Amygdala (tissue), 56 donors: ENCODE results near the gene SNAPC2.

Source experiments
- DNase-seq, 56 donors: peaks; one replicate each; lab custom pipeline; 2025; lab: John Stamatoyannopoulos, UW

Gene SNAPC2, protein sequence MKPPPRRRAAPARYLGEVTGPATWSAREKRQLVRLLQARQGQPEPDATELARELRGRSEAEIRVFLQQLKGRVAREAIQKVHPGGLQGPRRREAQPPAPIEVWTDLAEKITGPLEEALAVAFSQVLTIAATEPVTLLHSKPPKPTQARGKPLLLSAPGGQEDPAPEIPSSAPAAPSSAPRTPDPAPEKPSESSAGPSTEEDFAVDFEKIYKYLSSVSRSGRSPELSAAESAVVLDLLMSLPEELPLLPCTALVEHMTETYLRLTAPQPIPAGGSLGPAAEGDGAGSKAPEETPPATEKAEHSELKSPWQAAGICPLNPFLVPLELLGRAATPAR

GRCh38 chr19:7919610-7920518 is at the start of gene SNAPC2:
TSS of gene SNAPC2 (plus strand) at chr19:7920338. CDS start at chr19:7920367, 29 bp downstream.
- peak; percentile 62 to 98 (median 90) for DNase-seq

DNA sequence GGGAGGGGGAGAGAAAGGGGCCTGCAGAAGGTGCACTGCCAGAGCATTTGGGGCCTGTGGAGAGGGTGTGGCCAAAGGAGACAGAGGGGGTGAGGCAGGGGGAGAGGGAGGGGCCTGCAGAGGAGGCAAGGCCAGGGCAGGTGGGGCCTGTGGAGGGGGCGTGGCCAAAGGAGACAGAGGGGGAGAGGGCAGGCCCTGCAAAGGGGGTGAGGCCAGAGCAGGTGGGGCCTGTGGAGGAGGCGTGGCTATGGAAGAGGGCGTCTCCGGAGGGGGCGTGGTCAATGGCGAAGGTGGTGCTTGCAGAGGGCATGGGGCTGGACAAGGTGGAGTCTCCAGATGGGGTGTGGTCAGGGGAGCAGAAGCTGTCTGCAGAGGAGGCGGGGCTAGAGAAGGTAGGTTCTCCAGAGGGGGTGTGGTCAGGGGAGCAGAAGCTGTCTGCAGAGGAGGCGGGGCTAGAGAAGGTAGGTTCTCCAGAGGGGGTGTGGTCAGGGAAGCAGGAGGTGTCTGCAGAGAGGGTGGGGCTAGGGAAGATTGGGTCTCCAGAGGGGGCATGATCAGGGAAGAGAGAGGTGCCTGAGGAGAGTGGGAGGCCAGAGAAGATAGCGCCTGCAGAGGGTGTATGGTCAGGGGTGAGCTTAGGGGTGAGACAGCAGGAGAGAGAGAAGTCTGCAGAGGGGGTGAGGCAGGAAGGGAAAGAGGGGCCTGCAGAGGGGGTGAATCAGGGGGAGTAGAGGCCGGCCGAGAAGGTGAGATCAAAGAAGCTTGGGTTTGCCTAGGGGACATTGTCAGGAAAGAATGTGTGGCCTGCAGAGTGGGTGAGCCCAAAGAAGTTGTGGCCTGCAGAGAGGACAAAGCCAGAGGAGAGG is 49.3 kb upstream of the SNAPC2 start:
- peak in 31 of 56 donors; percentile 15 to 84 (median 40) for DNase-seq

DNA sequence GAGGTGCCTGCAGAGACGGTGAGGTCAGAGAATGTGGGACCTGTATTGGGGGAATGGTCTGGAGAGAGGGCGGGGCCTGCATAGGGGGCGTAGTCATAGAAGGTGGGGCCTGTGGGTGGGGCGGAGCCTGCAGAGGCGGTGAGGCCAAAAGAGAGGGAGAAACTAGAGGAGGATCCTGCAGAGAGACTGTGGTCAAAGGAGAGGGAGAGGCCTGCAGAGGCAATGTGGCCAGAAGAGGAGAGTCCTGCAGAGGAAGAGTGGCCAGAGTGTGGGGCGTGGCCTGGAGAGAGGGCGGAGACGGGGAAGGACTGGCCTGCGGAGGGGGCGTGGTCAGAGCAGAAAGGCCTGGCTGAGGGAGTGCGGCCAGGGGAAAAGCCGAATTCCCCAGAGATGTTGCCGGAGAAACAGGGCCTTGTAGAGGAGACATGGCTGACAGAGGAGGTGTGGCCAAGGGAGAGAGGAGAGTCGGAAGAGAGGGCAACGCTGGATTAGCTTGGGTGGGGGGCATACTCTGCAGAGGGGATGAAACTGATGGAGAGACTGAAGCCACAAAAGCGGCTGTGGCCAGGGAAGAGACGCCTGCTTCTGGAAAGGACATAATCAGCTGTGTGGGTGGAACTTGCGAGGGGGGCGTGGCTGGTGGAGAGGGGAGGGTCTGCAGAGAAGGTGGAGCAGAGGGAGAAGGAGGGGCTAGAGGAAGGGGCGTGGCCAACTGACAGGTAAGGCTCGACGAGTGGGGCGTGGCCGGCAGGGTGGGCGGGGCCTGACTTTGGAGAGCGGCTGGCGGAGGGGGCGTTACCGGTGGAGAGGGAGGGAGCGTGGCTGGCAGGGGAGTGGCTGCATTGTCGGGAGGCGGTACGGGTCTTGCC is 48.5 kb upstream of the SNAPC2 start:
- DNase-seq = peak in 47 of 56 donors; percentile 10 to 88 (median 50)

GRCh38 chr19:7872306-7873204 is 47.6 kb upstream of the SNAPC2 start:
- DNase-seq = no peak

GRCh38 chr19:7873304-7874075 is 46.6 kb upstream of the SNAPC2 start:
- peak in 2 of 56 donors; percentile 23 to 27 for DNase-seq

DNA sequence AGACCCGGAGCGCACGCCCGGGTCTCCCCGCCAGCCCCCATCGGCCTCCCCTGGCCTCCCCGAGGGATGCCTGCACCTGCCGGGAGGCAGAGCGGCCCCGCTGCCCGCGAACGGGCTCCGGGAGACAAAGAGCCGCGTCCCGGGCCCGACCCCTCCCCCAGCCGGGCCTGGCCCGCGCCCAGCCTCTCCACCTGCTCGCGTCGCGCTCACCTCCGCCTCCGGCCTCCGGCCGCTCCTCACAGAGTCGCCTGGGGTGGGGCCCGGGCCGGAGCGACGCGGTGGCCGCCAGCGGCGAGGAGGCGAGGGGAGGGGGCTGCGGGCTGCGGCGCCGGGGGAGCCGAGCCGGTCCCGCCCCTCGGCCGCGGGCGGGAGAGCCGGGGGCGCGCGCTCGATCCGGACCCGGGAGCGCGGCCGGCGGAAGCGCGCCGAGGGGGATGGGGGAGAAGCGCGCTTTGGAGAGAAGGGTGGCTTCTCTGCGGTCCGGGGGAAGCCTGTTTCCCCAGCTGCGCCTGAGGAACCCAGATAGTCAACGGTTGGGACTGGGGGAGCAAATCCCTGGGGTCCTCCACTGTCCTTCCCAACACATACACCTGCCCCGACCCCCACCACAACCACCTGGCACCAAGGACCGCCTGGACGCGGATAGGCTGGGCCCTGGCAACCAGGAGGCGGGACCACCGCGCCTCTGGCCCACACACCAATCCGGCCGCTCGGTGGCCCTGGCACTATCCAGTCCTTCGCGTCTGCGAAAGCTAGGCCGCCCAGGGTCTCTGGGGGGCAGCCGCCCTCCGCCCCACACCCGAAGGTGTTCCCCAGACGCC is 45.9 kb upstream of the SNAPC2 start, which contains the start of gene PRR36:
Gene PRR36 (minus strand): TSS at position 315 of the 821 bp plus-strand sequence. CDS start 701 bp downstream, outside the sequence.
- DNase-seq = peak in 46 of 56 donors; percentile 18 to 76 (median 51)

DNA sequence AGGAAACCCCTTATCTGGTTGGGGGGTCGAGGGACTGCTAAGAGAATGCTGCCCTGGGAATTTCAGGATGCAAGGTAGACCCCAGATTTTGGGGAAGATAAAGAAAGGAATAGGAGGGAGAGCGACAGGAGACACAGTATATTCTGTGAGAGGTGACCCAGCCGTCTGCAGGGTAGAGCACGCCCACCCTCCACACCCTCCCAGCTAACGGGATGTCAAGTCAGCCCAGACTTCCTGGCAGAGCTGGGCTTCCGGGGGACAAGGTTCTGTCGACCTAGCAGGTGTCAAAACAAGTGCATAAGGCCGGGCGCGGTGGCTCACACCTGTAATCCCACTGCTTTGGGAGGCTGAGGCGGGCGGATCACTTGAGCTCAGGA is 45.3 kb upstream of the SNAPC2 start:
- DNase-seq = no peak

GRCh38 chr19:7877249-7877836 is 42.8 kb upstream of the SNAPC2 start:
- DNase-seq = no peak

DNA sequence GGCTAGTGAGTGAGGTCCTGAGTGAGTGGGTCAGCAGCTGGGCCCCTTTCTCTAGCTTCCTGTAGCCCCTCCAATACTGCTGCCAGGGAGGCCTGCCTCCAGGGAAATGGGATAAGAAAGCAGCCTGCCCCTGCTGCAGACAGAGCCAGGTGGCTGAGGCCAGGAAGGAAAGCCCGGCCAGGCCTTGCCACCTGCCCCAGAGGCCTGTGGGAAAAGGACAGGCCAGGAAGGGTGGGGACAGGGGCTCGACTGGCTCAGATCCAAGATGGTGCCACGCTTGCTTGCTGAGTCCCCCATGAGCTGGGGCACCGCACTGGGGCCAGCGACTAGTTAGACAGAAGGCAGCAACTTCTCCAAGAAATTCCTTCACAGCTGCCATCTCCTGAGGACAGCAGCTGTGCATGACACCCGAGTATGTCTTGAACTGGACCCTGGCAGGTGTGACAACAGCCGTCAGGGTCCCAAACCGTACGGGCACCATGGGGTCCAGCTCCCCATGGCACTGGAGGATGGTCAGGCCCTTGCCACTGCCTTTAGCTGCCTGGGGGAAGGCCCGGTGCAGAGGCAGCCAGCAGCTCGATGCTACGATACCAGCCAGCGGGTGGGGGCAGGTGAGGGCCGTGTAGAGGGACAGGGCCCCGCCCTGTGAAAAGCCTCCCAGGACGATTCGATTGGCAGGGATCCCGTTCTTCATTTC is 40.9 kb upstream of the SNAPC2 start:
- no peak for DNase-seq

- no peak for DNase-seq
Observed at GRCh38 chr19:7879836-7880235, 40.3 kb upstream of the SNAPC2 start.

DNA sequence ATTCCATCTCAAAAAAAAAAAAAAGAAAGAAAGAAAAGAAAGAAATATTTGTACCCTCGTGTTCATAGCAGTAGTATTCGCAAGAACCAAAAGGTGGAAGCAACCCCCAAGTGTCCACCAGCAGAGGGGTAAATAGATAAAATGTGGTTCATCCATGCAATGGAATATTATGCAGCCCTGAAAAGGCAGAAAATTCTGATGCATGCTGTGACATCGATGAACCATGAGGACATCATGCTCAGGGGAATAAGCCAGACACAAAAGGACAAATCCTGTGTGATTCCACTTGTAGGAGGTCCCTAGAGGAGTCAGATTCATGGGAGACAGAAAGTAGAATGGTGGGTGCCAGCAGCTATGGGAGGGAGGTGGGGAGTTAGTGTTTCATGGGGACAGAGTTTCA is 38.2 kb upstream of the SNAPC2 start:
- DNase-seq = no peak

DNA sequence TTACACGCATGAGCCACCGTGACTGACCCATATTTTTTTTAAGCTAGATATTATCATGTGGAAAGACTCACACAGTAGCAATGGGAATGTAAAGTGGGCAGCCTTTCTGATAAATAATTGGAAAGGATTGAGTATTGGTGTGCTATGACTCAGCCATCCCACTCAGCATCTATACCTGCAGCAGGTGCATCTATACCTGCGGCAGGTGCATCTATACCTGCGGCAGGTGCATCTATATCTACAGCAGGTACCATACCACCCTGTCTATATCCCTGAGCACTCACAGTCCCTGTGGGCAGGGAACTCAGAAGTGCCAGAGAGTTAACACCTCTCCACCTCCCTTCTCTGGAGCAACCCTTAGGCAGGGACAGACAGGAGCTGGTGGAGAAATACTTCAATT is 37.0 kb upstream of the SNAPC2 start:
- DNase-seq = no peak

DNA sequence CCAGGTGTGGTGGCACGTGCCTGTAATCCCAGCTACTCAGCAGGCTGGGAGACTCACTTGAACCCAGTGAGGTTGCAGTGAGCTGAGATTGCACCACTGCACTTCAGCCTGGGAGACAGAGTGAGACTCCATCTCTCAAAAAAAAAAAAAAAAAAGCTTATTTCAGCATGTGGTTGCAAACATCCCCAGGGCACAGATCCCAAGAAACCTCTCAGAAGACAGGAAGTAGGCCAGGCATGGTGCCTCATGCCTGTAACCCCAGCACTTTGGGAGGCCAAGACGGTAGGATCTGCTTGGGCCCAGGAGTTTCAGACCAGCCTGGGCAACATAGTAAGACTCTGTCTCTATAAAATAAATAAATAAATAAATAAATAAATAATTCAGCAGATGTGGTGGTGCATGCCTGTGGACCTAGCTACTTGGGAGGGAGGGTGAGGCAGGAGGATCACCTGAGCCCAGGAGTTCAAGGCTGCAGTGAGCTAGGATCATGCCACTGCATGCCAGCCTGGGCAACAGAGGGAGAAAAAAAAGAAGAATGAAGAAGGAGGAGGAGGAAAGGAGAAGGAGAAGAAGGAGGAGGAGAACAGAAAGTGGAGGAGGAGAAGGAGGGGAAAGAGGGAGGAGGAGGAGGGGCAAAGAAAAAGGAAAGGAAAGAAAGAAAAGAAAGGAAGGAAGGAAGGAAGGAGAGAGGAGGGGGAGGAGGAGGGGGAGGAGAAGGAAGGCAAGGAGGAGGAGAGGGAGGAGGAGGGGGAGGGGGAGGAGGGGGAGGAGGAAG is 36.2 kb upstream of the SNAPC2 start:
- DNase-seq = no peak

- DNase-seq = no peak
Observed at GRCh38 chr19:7885818-7886217, 34.3 kb upstream of the SNAPC2 start.
